Retinal pigment epithelial cell (primary cell): ENCODE measurements around the gene DHRS3.
"Not testable (repeated sequence)": the region's sequence is repeated elsewhere in the genome, so short reads cannot be mapped to it uniquely, and the experiment has no call there.

Source experiments
- DNase-seq: peaks from one replicate; pipeline ENCODE4 v3.0.0-alpha.2; 2010; ENCODE audit warnings: low read depth
- H3K4me3 ChIP-seq: 2 replicates; pipeline ENCODE4 v1.5.1; 2011; ENCODE audit warnings: mild to moderate bottlenecking, low read length, control low read depth, moderate library complexity
- CTCF ChIP-seq: conservative IDR thresholded peaks from 2 replicates; pipeline ENCODE4 v1.5.1; 2011; ENCODE audit warnings: low read depth, low read length, control low read depth, inconsistent platforms

The DHRS3 gene

GRCh38 chr1:12657060-12657884 is 39.3 kb upstream of the DHRS3 start:
- no peak for TF ChIP-seq CTCF
- no peak overlapping the region for H3K4me3 ChIP-seq
- DNase-seq: no peak

GRCh38 chr1:12656575-12656974 is 38.6 kb upstream of the DHRS3 start:
- DNase-seq: no peak
- no peak for TF ChIP-seq CTCF
- no peak overlapping the region for H3K4me3 ChIP-seq

- no peak for TF ChIP-seq CTCF
- no peak overlapping the region for H3K4me3 ChIP-seq
- DNase-seq: no peak
Observed at GRCh38 chr1:12654657-12655056, 36.6 kb upstream of the DHRS3 start.

- no peak for DNase-seq
- TF ChIP-seq CTCF: no peak
- H3K4me3 ChIP-seq: no peak overlapping the region
Observed at GRCh38 chr1:12654004-12654567, 36.1 kb upstream of the DHRS3 start.

- peak; percentile 68 for DNase-seq
- no peak for TF ChIP-seq CTCF
- no peak overlapping the region for H3K4me3 ChIP-seq
Observed at GRCh38 chr1:12649971-12650421, 32.0 kb upstream of the DHRS3 start.

- no peak for DNase-seq
- TF ChIP-seq CTCF: no peak
- no peak overlapping the region for H3K4me3 ChIP-seq
Observed at GRCh38 chr1:12648741-12649140, 30.7 kb upstream of the DHRS3 start.

- H3K4me3 ChIP-seq, DNase-seq: not testable (repeated sequence)
Observed at GRCh38 chr1:12645401-12645800, 27.4 kb upstream of the DHRS3 start.
